Activated CD4-positive, alpha-beta T cell treated with anti-CD3 and anti-CD28 coated beads, Interleukin-2, amount 10 ng/mL, durations not matched to agents 24 days and 14 days (primary cell): Measurements from ENCODE around the gene RBKS. TPM values are rescaled to one million over a fixed set of nuclear protein-coding genes. Genes with fewer than 3 reads are reported as not detected.
"Not testable (repeated sequence)": the region's sequence is repeated elsewhere in the genome, so short reads cannot be mapped to it uniquely, and the experiment has no call there.

ENCODE experiments used
- DNase-seq: peaks from one replicate; pipeline ENCODE4 v3.0.0; 2022
- H3K27ac Mint-ChIP-seq: one replicate; pipeline ENCODE4 v1.8.0; 2022; ENCODE audit warnings: mild to moderate bottlenecking, mixed read lengths
- H3K27me3 Mint-ChIP-seq: one replicate; pipeline ENCODE4 v1.8.0; 2022; ENCODE audit warnings: mixed read lengths
- H3K36me3 Mint-ChIP-seq: one replicate; pipeline ENCODE4 v1.8.0; 2022; ENCODE audit warnings: low read depth, mild to moderate bottlenecking, mixed read lengths
- H3K4me1 Mint-ChIP-seq: one replicate; pipeline ENCODE4 v1.8.0; 2021; ENCODE audit warnings: mixed read lengths
- H3K4me3 Mint-ChIP-seq: one replicate; pipeline ENCODE4 v1.8.0; 2022; ENCODE audit warnings: mild to moderate bottlenecking, moderate library complexity, mixed read lengths
- H3K9me3 Mint-ChIP-seq: one replicate; pipeline ENCODE4 v1.8.0; 2021; ENCODE audit warnings: mixed read lengths
- intact Hi-C: fragments of 100-400 bp; cut with micrococcal nuclease; formaldehyde crosslinking; loops from one replicate; pipeline ENCODE4 v1.15.1; 2023
- total RNA-seq: library from RNA; stranded (reverse); gene quantifications from 2 replicates; pipeline ENCODE4 v1.2.3, GENCODE V29; 2022

RBKS gene
- total RNA-seq, 1 donor from 2014 or later, result 1.4 TPM

DNA sequence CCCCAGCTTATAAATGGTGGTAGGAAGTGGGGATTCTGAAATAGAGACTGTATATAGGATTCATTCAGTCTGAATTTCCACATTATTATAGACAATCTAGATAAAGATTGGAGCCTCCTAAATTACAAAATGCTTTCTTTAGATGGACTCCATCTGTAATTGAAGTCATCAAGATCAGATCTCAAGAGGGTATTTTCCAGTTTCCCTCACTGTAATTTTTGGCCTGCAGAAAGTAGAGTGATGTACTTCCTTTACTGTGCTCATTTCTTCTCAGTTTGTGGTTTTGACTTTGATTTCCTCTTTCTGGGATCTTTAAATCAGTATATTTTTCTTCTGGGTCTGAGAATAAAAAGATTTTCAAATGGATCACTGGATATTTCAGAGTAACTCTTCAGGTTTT lies 7.5 kb upstream of the RBKS start:
- Mint-ChIP-seq H3K9me3 (peaks cover 13% of the 10 kb centered on the region), H3K27me3 (no peaks in the 10 kb centered on the region), H3K27ac (peak overlapping the region; percentile 38), H3K4me3 (no peak overlapping the region), H3K36me3 (peaks cover 68% of the 10 kb centered on the region), H3K4me1 (peaks cover 56% of the 10 kb centered on the region)
- intact Hi-C loops, result no loop called here
- no peak for DNase-seq

DNA sequence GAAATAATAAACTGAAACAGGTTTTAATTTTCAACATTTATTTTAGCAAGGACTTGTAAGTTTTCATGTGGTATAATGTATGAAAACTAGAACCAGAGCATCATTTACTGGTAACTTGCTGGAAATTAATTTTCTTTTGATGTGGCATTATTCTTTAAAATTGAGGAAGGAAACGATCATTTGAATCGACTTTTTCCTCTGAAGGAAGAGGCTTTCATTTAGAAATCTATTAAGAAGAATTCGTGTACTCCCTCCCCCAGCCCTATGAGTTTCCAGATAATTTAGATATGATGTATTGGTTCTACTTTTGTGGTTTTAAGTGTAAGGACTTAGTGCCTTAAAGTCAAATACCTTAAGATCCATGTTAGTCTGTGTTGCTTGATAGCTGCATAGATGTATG lies 2.8 kb upstream of the RBKS start:
- intact Hi-C loops, result loop anchor here (1.0 kb wide), 1 partner anchor 8 kb away; no protein-coding TSS in a partner anchor
- peak overlapping the region; percentile 63 for H3K27ac Mint-ChIP-seq
- H3K4me3 Mint-ChIP-seq, result peak overlapping the region; percentile 30
- peaks cover 70% of the 10 kb centered on the region for H3K4me1 Mint-ChIP-seq
- peaks cover 50% of the 10 kb centered on the region for H3K36me3 Mint-ChIP-seq
- H3K27me3 Mint-ChIP-seq, result peaks cover 2% of the 10 kb centered on the region
- H3K9me3 Mint-ChIP-seq, result peaks cover 21% of the 10 kb centered on the region
- DNase-seq, result peak; percentile 55

DNA sequence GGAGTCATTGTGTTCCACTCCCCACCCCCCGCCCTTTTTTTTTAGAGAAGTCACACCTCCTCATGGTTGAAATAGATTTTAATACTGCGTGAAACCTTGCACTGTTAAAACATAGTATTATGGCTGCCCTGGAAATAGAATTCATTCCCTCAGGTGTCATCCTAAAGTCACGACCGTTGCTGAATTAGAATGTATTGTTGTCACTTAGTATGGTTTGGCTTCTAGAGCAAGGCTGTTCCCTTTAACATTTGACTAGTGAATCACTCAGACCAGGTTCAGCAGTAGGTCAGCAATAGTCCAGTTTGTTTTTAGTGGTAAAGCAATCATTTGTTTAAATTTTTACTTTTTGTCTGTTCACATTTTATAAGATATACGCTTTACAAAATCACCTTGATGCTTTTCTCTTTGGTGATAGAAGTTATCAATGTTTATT lies 1.5 kb upstream of the RBKS start:
- Mint-ChIP-seq H3K9me3 (peaks cover 14% of the 10 kb centered on the region), H3K4me3 (peak overlapping the region; percentile 100), H3K27ac (peak overlapping the region; percentile 100), H3K27me3 (peaks cover 2% of the 10 kb centered on the region), H3K4me1 (peaks cover 59% of the 10 kb centered on the region), H3K36me3 (peaks cover 37% of the 10 kb centered on the region)
- intact Hi-C loops, result loop anchor here (2.0 kb wide), 3 partner anchors 63 to 557 kb away; partner anchors contain the start of gene MRPL33
- no peak for DNase-seq

DNA sequence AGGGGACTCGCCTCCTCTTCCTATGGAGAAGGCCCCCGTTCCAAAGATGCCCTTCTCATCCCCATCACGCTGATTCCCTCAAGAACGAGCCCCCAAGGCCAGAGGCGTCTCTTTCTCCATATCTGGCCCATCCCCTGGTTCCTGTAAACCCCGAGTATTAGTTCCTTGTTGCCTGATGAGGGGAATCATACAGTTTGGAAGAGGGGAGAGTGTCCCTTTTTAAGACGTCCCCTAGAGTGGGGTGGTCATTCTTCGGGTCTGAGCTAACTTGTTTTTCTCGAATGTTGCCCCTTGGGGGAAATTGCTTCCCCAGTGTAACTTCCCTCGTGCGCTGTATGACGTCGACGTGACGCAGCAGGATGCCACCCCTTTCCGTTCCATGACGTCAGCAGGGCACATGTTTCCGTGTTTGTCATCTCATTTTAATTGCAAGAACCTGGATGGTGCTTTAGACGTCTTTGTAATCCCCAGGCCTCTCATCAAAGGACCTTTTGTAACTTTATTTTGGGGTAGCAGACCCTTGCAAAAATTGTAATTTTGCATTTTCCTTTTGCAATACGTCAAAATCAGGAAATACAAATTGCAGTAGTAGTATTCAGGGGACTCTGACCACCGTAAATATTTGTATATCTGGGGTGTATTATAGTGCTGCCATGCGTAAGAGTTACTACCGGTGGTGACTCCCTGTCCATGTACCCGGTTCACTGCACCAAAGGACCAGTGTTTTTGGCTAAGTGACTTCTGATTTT lies 911 bp upstream of the RBKS start:
- intact Hi-C loops, result loop anchor here (1.0 to 2.0 kb wide), 4 partner anchors 64 to 558 kb away; partner anchors contain the start of genes FOSL2 and MRPL33
- Mint-ChIP-seq H3K9me3 (peaks cover 14% of the 10 kb centered on the region), H3K4me1 (peaks cover 57% of the 10 kb centered on the region), H3K36me3 (peaks cover 31% of the 10 kb centered on the region), H3K27ac (peak overlapping the region; percentile 100), H3K4me3 (peak overlapping the region; percentile 100), H3K27me3 (peaks cover 2% of the 10 kb centered on the region)
- DNase-seq, result peak; percentile 96

GRCh38 chr2:27889774-27890145 lies 427 bp downstream of the RBKS start:
- DNase-seq, result no peak
- H3K27me3 Mint-ChIP-seq, result peaks cover 2% of the 10 kb centered on the region
- peaks cover 8% of the 10 kb centered on the region for H3K9me3 Mint-ChIP-seq
- intact Hi-C loops, result loop anchor here (1.0 to 2.0 kb wide), 4 partner anchors 65 to 559 kb away; partner anchors contain the start of genes FOSL2 and MRPL33
- peak overlapping the region; percentile 100 for H3K4me3 Mint-ChIP-seq
- H3K4me1 Mint-ChIP-seq, result peaks cover 53% of the 10 kb centered on the region
- H3K27ac Mint-ChIP-seq, result peak overlapping the region; percentile 100
- peaks cover 18% of the 10 kb centered on the region for H3K36me3 Mint-ChIP-seq

- intact Hi-C loops, result no loop called here
- peak; percentile 6 for DNase-seq
- Mint-ChIP-seq H3K36me3 (peaks cover 9% of the 10 kb centered on the region), H3K4me3 (no peak overlapping the region), H3K27ac (no peak overlapping the region), H3K27me3 (peaks cover 2% of the 10 kb centered on the region), H3K4me1 (peaks cover 44% of the 10 kb centered on the region), H3K9me3 (peaks cover 8% of the 10 kb centered on the region)
These were observed 1.4 kb downstream of the RBKS start for GRCh38 chr2:27888790-27889189.

DNA sequence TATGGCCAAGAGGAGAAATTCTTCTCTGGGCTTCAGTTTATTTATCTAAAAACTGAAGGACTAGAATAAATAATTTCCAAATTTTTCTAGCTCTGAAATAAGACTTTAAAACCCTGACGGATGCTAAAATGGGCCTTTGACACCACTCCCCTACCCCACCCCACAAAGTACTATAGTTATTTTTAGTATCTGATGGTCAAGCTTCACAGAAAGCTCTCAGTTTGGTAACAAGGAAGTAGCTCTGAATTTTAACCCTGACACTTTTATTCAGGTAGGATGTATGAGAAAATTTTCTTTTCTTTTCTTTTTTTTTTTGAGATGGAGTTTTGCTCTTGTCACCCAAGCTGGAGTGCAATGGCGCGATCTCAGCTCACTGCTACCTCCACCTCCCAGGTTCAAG lies 2.4 kb downstream of the RBKS start:
- H3K4me3 Mint-ChIP-seq, result no peak overlapping the region
- intact Hi-C loops, result no loop called here
- DNase-seq, result no peak
- H3K9me3 Mint-ChIP-seq, result peaks cover 8% of the 10 kb centered on the region
- H3K4me1 Mint-ChIP-seq, result peaks cover 37% of the 10 kb centered on the region
- no peak overlapping the region for H3K27ac Mint-ChIP-seq
- H3K27me3 Mint-ChIP-seq, result peaks cover 2% of the 10 kb centered on the region
- peaks cover 9% of the 10 kb centered on the region for H3K36me3 Mint-ChIP-seq

GRCh38 chr2:27887111-27887510 lies 3.1 kb downstream of the RBKS start:
- no peak for DNase-seq
- peaks cover 31% of the 10 kb centered on the region for H3K4me1 Mint-ChIP-seq
- no peak overlapping the region for H3K4me3 Mint-ChIP-seq
- peaks cover 13% of the 10 kb centered on the region for H3K9me3 Mint-ChIP-seq
- H3K36me3 Mint-ChIP-seq, result peaks cover 8% of the 10 kb centered on the region
- peaks cover 2% of the 10 kb centered on the region for H3K27me3 Mint-ChIP-seq
- H3K27ac Mint-ChIP-seq, result no peak overlapping the region
- intact Hi-C loops, result no loop called here

- Mint-ChIP-seq H3K27ac (no peak overlapping the region), H3K4me3 (no peak overlapping the region), H3K9me3 (peaks cover 16% of the 10 kb centered on the region), H3K27me3 (peaks cover 2% of the 10 kb centered on the region), H3K4me1 (peaks cover 23% of the 10 kb centered on the region), H3K36me3 (peaks cover 6% of the 10 kb centered on the region)
- intact Hi-C loops, result no loop called here
- no peak for DNase-seq
These were observed 3.9 kb downstream of the RBKS start for GRCh38 chr2:27886322-27886721.

DNA sequence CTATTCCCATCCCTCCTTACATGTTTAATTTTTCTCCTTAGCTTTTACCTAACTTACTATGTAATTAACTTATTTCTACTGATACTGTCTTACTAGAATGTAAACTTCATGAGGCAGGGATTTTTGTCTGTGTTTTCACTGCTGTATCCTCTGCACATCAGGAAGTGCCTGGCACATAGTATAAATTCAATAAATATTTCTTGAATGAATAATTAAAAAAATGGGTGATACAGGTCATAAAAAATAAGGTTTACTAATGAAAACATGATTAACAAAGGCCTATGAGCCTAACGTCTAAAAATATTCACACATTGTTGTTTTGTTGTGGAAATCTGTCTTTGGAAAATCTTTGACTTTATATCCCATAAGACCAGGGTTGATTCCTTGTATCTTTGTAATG lies 4.5 kb downstream of the RBKS start:
- Mint-ChIP-seq H3K36me3 (peaks cover 2% of the 10 kb centered on the region), H3K4me3 (no peak overlapping the region), H3K27me3 (no peaks in the 10 kb centered on the region), H3K4me1 (peaks cover 18% of the 10 kb centered on the region), H3K9me3 (peaks cover 12% of the 10 kb centered on the region), H3K27ac (no peak overlapping the region)
- intact Hi-C loops, result no loop called here
- no peak for DNase-seq

- H3K27ac Mint-ChIP-seq, result no peak overlapping the region
- peaks cover 3% of the 10 kb centered on the region for H3K36me3 Mint-ChIP-seq
- DNase-seq, result no peak
- intact Hi-C loops, result no loop called here
- H3K4me1 Mint-ChIP-seq, result peaks cover 16% of the 10 kb centered on the region
- peaks cover 16% of the 10 kb centered on the region for H3K9me3 Mint-ChIP-seq
- H3K4me3 Mint-ChIP-seq, result no peak overlapping the region
- no peaks in the 10 kb centered on the region for H3K27me3 Mint-ChIP-seq
These were observed 5.0 kb downstream of the RBKS start for GRCh38 chr2:27885234-27885633.

DNA sequence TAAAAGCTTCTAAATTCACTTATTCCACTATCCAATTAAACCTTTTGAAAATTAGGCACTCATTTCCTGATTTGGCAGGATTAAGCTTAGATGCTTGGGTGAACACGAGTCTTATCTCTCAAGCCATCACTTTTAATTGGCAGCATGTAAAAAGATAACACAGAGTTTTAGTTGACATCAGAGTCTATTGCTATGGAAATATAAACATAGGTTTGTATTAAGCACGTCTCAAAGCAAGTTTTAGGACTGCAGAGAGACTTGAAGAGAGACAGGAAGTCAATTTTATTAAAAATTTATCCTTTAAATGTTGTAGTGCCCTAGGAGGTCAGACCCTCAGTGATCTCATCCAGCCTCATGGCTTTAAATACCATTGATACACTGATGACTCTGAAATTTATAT lies 5.6 kb downstream of the RBKS start:
- intact Hi-C loops, result no loop called here
- Mint-ChIP-seq H3K9me3 (peaks cover 20% of the 10 kb centered on the region), H3K4me3 (no peak overlapping the region), H3K27me3 (no peaks in the 10 kb centered on the region), H3K36me3 (peaks cover 3% of the 10 kb centered on the region), H3K4me1 (peaks cover 10% of the 10 kb centered on the region), H3K27ac (no peak overlapping the region)
- DNase-seq, result no peak

- H3K27me3 Mint-ChIP-seq, intact Hi-C loops, H3K4me1 Mint-ChIP-seq, H3K4me3 Mint-ChIP-seq, DNase-seq, H3K27ac Mint-ChIP-seq, H3K36me3 Mint-ChIP-seq: not testable (repeated sequence)
- H3K9me3 Mint-ChIP-seq, result peaks cover 30% of the 10 kb centered on the region
These were observed 7.6 kb downstream of the RBKS start for GRCh38 chr2:27882584-27882922.

DNA sequence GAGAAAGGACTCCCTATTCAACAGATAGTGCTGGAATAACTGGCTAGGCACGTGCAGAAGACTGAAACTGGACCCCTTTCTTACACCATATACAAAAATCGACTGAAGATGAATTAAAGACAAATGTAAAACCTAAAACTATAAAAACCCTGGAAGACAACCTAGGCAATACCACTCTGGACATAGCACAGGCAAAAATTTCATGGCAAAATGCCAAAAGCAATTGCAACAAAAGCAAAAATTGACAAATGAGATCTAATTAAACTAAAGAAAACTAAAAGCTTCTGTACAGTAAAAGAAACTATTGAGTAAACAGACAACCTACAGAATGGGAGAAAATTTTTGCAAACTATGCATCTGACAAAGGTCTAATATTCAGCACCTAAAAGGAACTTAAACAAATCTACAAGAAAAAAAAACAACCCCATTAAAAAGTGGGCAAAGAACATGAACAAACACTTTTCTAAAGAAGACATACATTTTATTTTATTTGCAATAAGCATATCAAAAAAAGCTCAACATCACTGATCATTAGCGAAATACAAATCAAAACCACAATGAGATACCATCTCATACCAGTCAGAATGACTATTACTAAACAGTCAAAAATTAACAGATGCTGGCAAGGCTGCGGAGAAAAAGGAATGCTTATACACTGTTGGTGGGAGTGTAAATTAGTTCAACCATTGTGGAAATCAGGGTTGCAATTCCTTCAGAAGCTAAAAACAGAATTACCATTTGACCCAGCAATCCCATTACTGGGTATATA lies 8.2 kb downstream of the RBKS start:
- H3K27me3 Mint-ChIP-seq, H3K4me1 Mint-ChIP-seq, H3K27ac Mint-ChIP-seq, H3K4me3 Mint-ChIP-seq, H3K36me3 Mint-ChIP-seq, DNase-seq, intact Hi-C loops: not testable (repeated sequence)
- H3K9me3 Mint-ChIP-seq, result peaks cover 30% of the 10 kb centered on the region
